Esophagus squamous epithelium (tissue), 5 donors: ENCODE measurements around the gene CARD11. TPM values are rescaled to one million over a fixed set of nuclear protein-coding genes. Genes with fewer than 3 reads are reported as not detected.

Source experiments
- DNase-seq: peaks from one replicate; lab custom pipeline; 2025; lab: John Stamatoyannopoulos, UW
- H3K27ac ChIP-seq, 4 donors: fragments of 200-600 bp; sonication (generic); one replicate each; pipeline ENCODE4 v1.5.1; 2016 to 2019; ENCODE audit warnings: mild to moderate bottlenecking in 1 of 4
- H3K27me3 ChIP-seq, 4 donors: fragments of 200-600 bp; sonication (generic); 1 replicate in 3 of 4; 2 replicates in 1 of 4; pipeline versions ENCODE4 v1.5.1 to v1.6.0; 2017 to 2021; ENCODE audit warnings: antibody characterized with exemption in 1 of 4
- H3K36me3 ChIP-seq, 3 donors: fragments of 200-600 bp; sonication (generic); one replicate each; pipeline ENCODE4 v1.5.1; 2016 to 2019
- H3K4me1 ChIP-seq, 3 donors: fragments of 200-600 bp; sonication (generic); one replicate each; pipeline ENCODE4 v1.5.1; 2017 to 2019
- H3K4me3 ChIP-seq, 4 donors: fragments of 200-600 bp; sonication (generic); 1 replicate in 3 of 4; 2 replicates in 1 of 4; pipeline ENCODE4 v1.5.1; 2016 to 2019; ENCODE audit warnings: mild to moderate bottlenecking in 2 of 4, moderate library complexity in 1 of 4
- H3K9me3 ChIP-seq, 3 donors: fragments of 200-600 bp; sonication (generic); one replicate each; pipeline ENCODE4 v1.5.1; 2016 to 2019
- CTCF ChIP-seq, 6 experiments: fragments of 450-650 bp in 4 of 6; fragments of 200-600 bp in 2 of 6; sonication (generic) in 2 of 6; IDR thresholded peaks; one replicate each; pipeline ENCODE4 v1.5.1; 2016 to 2019; ENCODE audit warnings: antibody characterized with exemption in 6 of 6, mild to moderate bottlenecking in 4 of 6, moderate library complexity in 4 of 6
- POLR2A ChIP-seq, 4 donors: fragments of 450-650 bp; IDR thresholded peaks; one replicate each; pipeline ENCODE4 v1.6.1; 2017; ENCODE audit warnings: antibody characterized with exemption in 4 of 4, mild to moderate bottlenecking in 4 of 4, moderate library complexity in 3 of 4
- WGBS, 2 donors: methylation state at CpG; one replicate each; pipeline ENCODE4 v1.1.5; 2018; 5-methylcytosine and 5-hydroxymethylcytosine counted together
- intact Hi-C: fragments of 100-400 bp; cut with DNase I; formaldehyde crosslinking; loops from one replicate; pipeline ENCODE4 v1.15.0; 2022
- total RNA-seq, 4 donors: library from RNA; depleted of rRNA; stranded (reverse); fragments of >200 nt; gene quantifications; one replicate each; pipeline ENCODE4 v1.1.0, GENCODE V29; 2016
- donor health status: DM: yes; HTN: yes; CAD: no.

CARD11 gene
- total RNA-seq, 4 donors from 2014 or later = 0.92 to 2.6 (median 1.6) TPM

- TF ChIP-seq POLR2A (IDR thresholded peaks at IDR 0.05) (no peak), CTCF (IDR thresholded peaks at IDR 0.05) (no peak)
- intact Hi-C loops = no loop called here
- H3K4me1 ChIP-seq = no peaks in the 10 kb centered on the region
Observed at GRCh38 chr7:3019801-3020200, 23.9 kb downstream of the CARD11 start.

GRCh38 chr7:3013975-3014792 lies 29.5 kb downstream of the CARD11 start:
- H3K4me1 ChIP-seq = no peaks in the 10 kb centered on the region
- no peak for DNase-seq
- no peak overlapping the region for H3K27ac ChIP-seq
- intact Hi-C loops = no loop called here
- no peaks in the 10 kb centered on the region for H3K36me3 ChIP-seq
- TF ChIP-seq CTCF (IDR thresholded peaks at IDR 0.05) = no peak
- no peak for TF ChIP-seq POLR2A (IDR thresholded peaks at IDR 0.05)
- H3K27me3 ChIP-seq = peaks cover 0 to 2% (median 0%) of the 10 kb centered on the region in 4 donors
- 83 to 96% methylated on average over 7 to 20 of the region's 23 CpGs for WGBS, 2 donors
- no peak overlapping the region for H3K4me3 ChIP-seq
- H3K9me3 ChIP-seq = no peaks in the 10 kb centered on the region

More at GRCh38 chr7:3019801-3020200, 23.9 kb downstream of the CARD11 start:
- H3K36me3 ChIP-seq = no peaks in the 10 kb centered on the region
- peaks cover 0 to 10% (median 9%) of the 10 kb centered on the region in 3 donors for H3K9me3 ChIP-seq
- H3K27me3 ChIP-seq = no peaks in the 10 kb centered on the region
- WGBS, 2 donors = 80 to 86% methylated on average over 4 of the region's 4 CpGs
- no peak for DNase-seq
- no peak overlapping the region for H3K4me3 ChIP-seq
- H3K27ac ChIP-seq = no peak overlapping the region

GRCh38 chr7:3011211-3011852 lies 32.3 kb downstream of the CARD11 start:
- whole genome bisulfite sequencing, 2 donors = 71 to 73% methylated on average over 5 of the region's 5 CpGs

GRCh38 chr7:3010161-3010560 lies 33.5 kb downstream of the CARD11 start:
- WGBS, 2 donors = 63 to 72% methylated on average over 7 of the region's 7 CpGs
- TF ChIP-seq CTCF (IDR thresholded peaks at IDR 0.05) = no peak
- no peak for DNase-seq
- Histone ChIP-seq H3K27me3 (peaks cover 0 to 4% (median 0%) of the 10 kb centered on the region in 4 donors), H3K36me3 (no peaks in the 10 kb centered on the region), H3K4me3 (no peak overlapping the region), H3K27ac (no peak overlapping the region), H3K9me3 (no peaks in the 10 kb centered on the region), H3K4me1 (no peaks in the 10 kb centered on the region)
- intact Hi-C loops = no loop called here

More at GRCh38 chr7:3011211-3011852, 32.3 kb downstream of the CARD11 start:
- Histone ChIP-seq H3K36me3 (no peaks in the 10 kb centered on the region), H3K27ac (no peak overlapping the region), H3K4me1 (no peaks in the 10 kb centered on the region), H3K4me3 (no peak overlapping the region), H3K27me3 (peaks cover 0 to 4% (median 0%) of the 10 kb centered on the region in 4 donors), H3K9me3 (no peaks in the 10 kb centered on the region)
- no peak for TF ChIP-seq POLR2A (IDR thresholded peaks at IDR 0.05)
- TF ChIP-seq CTCF (IDR thresholded peaks at IDR 0.05) = no peak
- no peak for DNase-seq
- intact Hi-C loops = no loop called here

GRCh38 chr7:3009086-3009485 lies 34.6 kb downstream of the CARD11 start:
- no peaks in the 10 kb centered on the region for H3K4me1 ChIP-seq
- no peaks in the 10 kb centered on the region for H3K36me3 ChIP-seq
- H3K27me3 ChIP-seq = peaks cover 0 to 4% (median 0%) of the 10 kb centered on the region in 4 donors
- H3K9me3 ChIP-seq = no peaks in the 10 kb centered on the region
- TF ChIP-seq POLR2A (IDR thresholded peaks at IDR 0.05) (no peak), CTCF (IDR thresholded peaks at IDR 0.05) (no peak)
- intact Hi-C loops = no loop called here
- H3K27ac ChIP-seq = no peak overlapping the region
- WGBS, 2 donors = 87 to 98% methylated on average over 7 to 8 of the region's 12 CpGs
- no peak overlapping the region for H3K4me3 ChIP-seq
- no peak for DNase-seq
